Lung (tissue), 16 donors: ENCODE data around the gene CDK7. TPM values are rescaled to one million over a fixed set of nuclear protein-coding genes. Genes with fewer than 3 reads are reported as not detected.

Experiments
- ATAC-seq: fragments of 200-7000 bp; cut with Tn5 transposase; one replicate; pipeline ENCODE4 v1.9.1; 2020; ENCODE audit warnings: moderate number of reproducible peaks; ENCODE audit not compliant: insufficient read depth, low FRiP score
- DNase-seq, 3 donors: peaks; one replicate each; pipeline ENCODE4 v3.0.0-alpha.2; 2013 to 2017
- H3K27ac ChIP-seq, 2 donors: one replicate each; pipeline ENCODE4 v1.5.1; 2013; ENCODE audit warnings: mild to moderate bottlenecking in 2 of 2, moderate library complexity in 2 of 2, control low read depth in 1 of 2, inconsistent platforms in 1 of 2, low read depth in 1 of 2, low read length in 1 of 2
- H3K27me3 ChIP-seq, 3 donors: one replicate each; pipeline ENCODE4 v1.5.1; 2013; ENCODE audit warnings: low read length in 2 of 3; ENCODE audit not compliant: control insufficient read depth in 3 of 3, insufficient read depth in 3 of 3
- H3K36me3 ChIP-seq, 4 donors: one replicate each; pipeline ENCODE4 v1.5.1; 2013; ENCODE audit warnings: low read length in 4 of 4, mild to moderate bottlenecking in 1 of 4, moderate library complexity in 1 of 4; ENCODE audit not compliant: control insufficient read depth in 4 of 4, insufficient read depth in 4 of 4
- H3K4me1 ChIP-seq, 5 donors: one replicate each; pipeline ENCODE4 v1.5.1; 2013; ENCODE audit warnings: low read length in 5 of 5, mild to moderate bottlenecking in 2 of 5, moderate library complexity in 1 of 5; ENCODE audit not compliant: control insufficient read depth in 5 of 5, insufficient read depth in 5 of 5
- H3K4me3 ChIP-seq: one replicate; pipeline ENCODE4 v1.5.1; 2013; ENCODE audit warnings: mild to moderate bottlenecking, control low read depth, moderate library complexity
- H3K9ac ChIP-seq, 2 donors: one replicate each; pipeline ENCODE4 v1.5.1; 2013; ENCODE audit warnings: low read length in 2 of 2, control low read depth in 1 of 2; ENCODE audit not compliant: insufficient read depth in 1 of 2
- H3K9me3 ChIP-seq, 4 donors: one replicate each; pipeline ENCODE4 v1.5.1; 2013; ENCODE audit warnings: low read length in 3 of 4, mild to moderate bottlenecking in 1 of 4, moderate library complexity in 1 of 4; ENCODE audit not compliant: control insufficient read depth in 4 of 4, insufficient read depth in 3 of 4
- CTCF ChIP-seq: IDR thresholded peaks from 2 replicates; pipeline ENCODE4 v1.5.1; 2012; ENCODE audit warnings: mild to moderate bottlenecking; ENCODE audit errors: control extremely low read depth, extremely low read depth
- WGBS, 2 donors: extraction: QIAGEN DNeasy Blood & Tissue Kit; methylation state at CpG; one replicate each; pipeline ENCODE4 v1.1.7; 2013; 5-methylcytosine and 5-hydroxymethylcytosine counted together
- long read RNA-seq, 5 donors: transcript quantifications; one replicate each; lab custom pipeline, GENCODE V29; 2026
- polyA plus RNA-seq, 2 donors: library from polyadenylated mRNA; stranded (reverse); fragments of 200-250 nt; gene quantifications; one replicate each; pipeline ENCODE4 v1.2.1, GENCODE V29; 2013
- total RNA-seq, 2 donors: library from RNA; depleted of rRNA in 1 of 2; stranded (reverse); fragments of >200 nt in 1 of 2; gene quantifications; one replicate each; pipeline ENCODE4 v1.2.1, GENCODE V29; 2014 to 2021
- donor health status: control.
- donor health status: control.
- donor health status: Bipolar disorder and iron deficiency.
- donor health status: healthy.
- donor health status: DM: yes; HTN: yes; CAD: no.

Gene CDK7
- total RNA-seq (10 to 100 TPM; 21.9 to 53.2 TPM), polyA plus RNA-seq (10 to 100 TPM; 22.2 to 37.7 TPM)
- long read RNA-seq, donor 1, transcript CDK7-201 (12 exons, 1,439 nt), result major isoform, 11 of 21 reads
- long read RNA-seq, donor 1, partial matches to known transcripts, result 8 of 21 reads
- long read RNA-seq, donor 1, other reads (novel, unspliced or antisense), result 0 of 21 reads
- long read RNA-seq, donor 2, partial matches to known transcripts, result 0 of 5 reads
- long read RNA-seq, donor 2, other reads (novel, unspliced or antisense), result 0 of 5 reads
- long read RNA-seq, donor 3, transcript CDK7-201 (12 exons, 1,439 nt), result major isoform, 7 of 14 reads
- long read RNA-seq, donor 3, partial matches to known transcripts, result 6 of 14 reads
- long read RNA-seq, donor 3, other reads (novel, unspliced or antisense), result 0 of 14 reads
- long read RNA-seq, donor 4, partial matches to known transcripts, result 0 of 3 reads
- long read RNA-seq, donor 4, other reads (novel, unspliced or antisense), result 0 of 3 reads
- long read RNA-seq, donor 5, transcript CDK7-201 (12 exons, 1,439 nt), result major isoform, 8 of 14 reads
- long read RNA-seq, donor 5, partial matches to known transcripts, result 6 of 14 reads
- long read RNA-seq, donor 5, other reads (novel, unspliced or antisense), result 0 of 14 reads

GRCh38 chr5:69234457-69235268 lies at the start of gene CDK7:
Gene CDK7 (plus strand): TSS chr5:69234886. CDS start chr5:69234976, 90 bp downstream.
- peak; percentile 99 for ATAC-seq
- Histone ChIP-seq H3K4me3 (peak within 1 kb of the TSS; percentile 92), H3K27me3 (no peaks in the 10 kb centered on the region), H3K4me1 (peaks cover 1 to 15% (median 4%) of the 10 kb centered on the region in 5 donors), H3K36me3 (peaks cover 0 to 11% (median 3%) of the 10 kb centered on the region in 4 donors), H3K27ac (peak within 1 kb of the TSS; percentile 45 to 94), H3K9me3 (no peaks in the 10 kb centered on the region), H3K9ac (peak within 1 kb of the TSS; percentile 41 to 69)
- peak; percentile 93 to 96 (median 93) for DNase-seq
- no peak for TF ChIP-seq CTCF
- 0% methylated on average over 49 of the region's 49 CpGs for WGBS, 2 donors

- H3K4me3 ChIP-seq, result no peak overlapping the region
- H3K9ac ChIP-seq, result no peak overlapping the region
- H3K27ac ChIP-seq, result no peak overlapping the region
- 92 to 94% methylated on average over 2 of the region's 2 CpGs for WGBS, 2 donors
- H3K36me3 ChIP-seq, result no peaks in the 10 kb centered on the region
- DNase-seq (no peak), ATAC-seq (no peak)
- TF ChIP-seq CTCF, result no peak
- H3K4me1 ChIP-seq, result peaks cover 0 to 11% (median 0%) of the 10 kb centered on the region in 5 donors
- no peaks in the 10 kb centered on the region for H3K9me3 ChIP-seq
- H3K27me3 ChIP-seq, result no peaks in the 10 kb centered on the region
Observed at GRCh38 chr5:69187342-69187741, 47.3 kb upstream of the CDK7 start.

GRCh38 chr5:69188811-69189161 lies 45.9 kb upstream of the CDK7 start:
- DNase-seq, result no peak
- ATAC-seq, result no peak
- Histone ChIP-seq H3K4me1 (peaks cover 0 to 11% (median 0%) of the 10 kb centered on the region in 5 donors), H3K36me3 (no peaks in the 10 kb centered on the region), H3K27me3 (no peaks in the 10 kb centered on the region), H3K27ac (peak overlapping the region; percentile 21 to 96), H3K9ac (peak overlapping the region; percentile 96), H3K9me3 (no peaks in the 10 kb centered on the region), H3K4me3 (peak overlapping the region; percentile 92)
- TF ChIP-seq CTCF, result no peak
- WGBS, 2 donors, result 15 to 18% methylated on average over 8 of the region's 8 CpGs
